Dedifferentiated amniotic fluid mesenchymal stem cell (primary cell): ENCODE data around the gene PACSIN2.
"Not testable (repeated sequence)": the region's sequence is repeated elsewhere in the genome, so short reads cannot be mapped to it uniquely, and the experiment has no call there.

Experiments used
- DNase-seq: peaks from one replicate; pipeline ENCODE4 v3.0.0-alpha.2; 2016; ENCODE audit errors: extremely low spot score

PACSIN2 gene

DNA sequence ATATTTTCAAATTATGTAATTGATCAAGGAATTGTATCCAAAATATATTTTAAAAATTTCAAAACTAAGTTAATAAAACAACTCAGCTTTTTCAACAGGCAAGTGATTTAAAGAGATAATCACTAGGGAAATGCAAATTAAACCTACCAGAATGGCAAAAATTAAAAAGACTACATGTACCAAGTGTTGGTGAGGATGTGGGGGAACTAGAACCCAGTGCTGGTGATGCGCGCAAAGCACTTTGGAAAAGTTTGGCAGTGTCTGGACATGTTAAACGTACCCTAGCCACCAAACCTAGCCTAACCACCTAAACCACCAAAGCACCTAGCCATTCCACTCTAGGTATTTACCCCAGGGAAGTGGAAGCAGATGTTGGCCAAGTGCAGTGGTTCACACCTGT, 22.9 kb downstream of the PACSIN2 start:
- DNase-seq = no peak

DNA sequence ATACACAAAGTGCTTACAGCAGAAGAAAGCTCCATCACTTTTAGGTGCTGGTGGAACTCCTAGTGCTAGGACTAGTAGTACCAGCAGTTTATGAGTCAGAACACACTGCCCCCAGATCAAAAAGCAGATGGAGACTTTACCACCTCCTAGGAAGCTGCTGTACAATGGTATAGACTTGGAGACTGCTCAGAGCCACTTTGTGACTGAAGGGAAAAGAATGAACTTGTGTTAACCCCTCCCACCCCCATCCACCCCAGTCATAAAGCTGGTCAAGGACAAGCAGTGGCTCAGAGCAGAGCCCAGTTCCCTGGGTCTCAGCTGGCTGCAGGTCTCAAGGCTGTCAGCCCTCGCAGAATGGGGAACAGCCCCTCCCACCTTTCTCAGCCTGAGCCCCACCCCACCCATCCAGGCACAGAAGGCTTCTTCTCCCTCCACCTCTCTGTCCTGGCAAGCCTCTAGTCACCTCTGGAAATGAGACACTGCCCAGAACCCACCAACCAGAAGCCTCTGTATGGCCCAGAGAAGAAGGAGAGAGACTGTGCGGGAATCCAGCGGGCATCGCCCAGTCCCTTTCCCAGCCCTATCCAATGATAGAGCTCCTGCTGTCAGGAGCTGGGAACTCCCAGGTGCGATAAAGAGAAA, 23.8 kb downstream of the PACSIN2 start:
- DNase-seq = no peak

DNA sequence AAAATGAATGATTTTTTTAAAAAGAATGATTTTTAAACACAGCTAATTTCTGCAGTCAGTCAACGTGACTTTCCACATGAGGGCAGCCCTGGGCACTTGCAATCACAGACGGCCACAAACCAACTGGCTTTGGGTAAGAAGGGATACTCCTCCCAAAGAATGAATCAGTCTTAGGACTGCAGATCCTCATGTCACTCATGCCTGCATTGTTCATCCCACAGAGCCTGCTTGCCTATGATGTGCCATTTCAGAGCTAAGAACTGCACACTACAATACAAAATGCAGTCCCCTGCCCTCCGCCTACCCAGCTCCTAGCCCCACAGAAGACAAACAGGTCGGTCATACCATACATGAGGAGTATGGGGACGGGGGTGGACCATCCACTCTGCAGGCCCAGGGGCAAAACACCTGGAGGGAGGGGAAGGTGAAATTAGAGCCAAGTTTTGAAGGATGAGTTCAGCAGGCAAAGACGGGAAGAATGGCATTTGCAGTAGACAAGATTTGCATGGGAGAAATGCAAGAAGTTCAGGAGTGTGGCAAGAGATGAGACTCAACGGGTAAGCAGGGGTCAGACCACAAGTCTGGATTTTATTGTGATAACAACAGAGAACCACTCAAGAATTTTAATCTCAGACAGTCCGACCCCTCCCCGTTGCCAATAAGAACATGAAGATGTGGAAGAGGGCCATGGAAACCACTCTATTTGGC, 24.7 kb downstream of the PACSIN2 start:
- DNase-seq = peak; percentile 87

DNA sequence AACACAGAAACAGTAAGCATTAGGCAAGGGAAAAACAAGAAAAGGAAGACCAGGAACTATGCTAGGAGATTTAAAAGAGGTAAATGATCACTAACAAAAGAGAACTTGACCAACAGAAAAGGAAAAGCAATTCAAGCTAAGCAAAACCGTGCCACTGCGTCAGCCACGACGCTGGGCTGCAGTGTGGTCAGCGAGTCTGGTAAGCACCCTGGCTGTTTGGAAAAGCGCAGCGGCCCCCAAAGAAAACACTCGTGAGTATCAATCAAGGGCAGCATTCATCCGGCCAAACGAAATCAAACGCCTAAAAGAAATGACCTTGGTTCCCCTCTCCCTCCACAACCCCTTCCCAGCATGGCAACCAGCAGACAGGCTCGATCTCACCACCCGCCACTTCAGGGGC, 28.8 kb downstream of the PACSIN2 start:
- no peak for DNase-seq

DNA sequence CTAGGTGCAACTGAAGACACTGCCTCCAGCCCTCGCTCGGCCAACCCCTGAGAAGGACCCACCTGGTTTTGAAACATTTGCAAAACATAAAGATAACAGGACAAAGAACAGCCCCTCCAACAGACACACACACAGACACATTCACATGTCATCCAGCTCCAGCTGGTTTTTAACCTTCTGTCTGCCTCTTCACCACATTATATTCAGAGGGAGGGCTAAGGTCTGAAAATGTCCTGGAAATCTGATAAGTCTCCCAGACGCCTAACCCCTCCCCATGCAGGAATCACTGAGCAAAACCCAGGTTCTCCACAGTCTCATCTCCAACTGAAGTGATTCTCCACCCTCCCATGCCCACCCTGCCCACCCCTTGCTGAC, 29.4 kb downstream of the PACSIN2 start:
- DNase-seq = no peak

DNA sequence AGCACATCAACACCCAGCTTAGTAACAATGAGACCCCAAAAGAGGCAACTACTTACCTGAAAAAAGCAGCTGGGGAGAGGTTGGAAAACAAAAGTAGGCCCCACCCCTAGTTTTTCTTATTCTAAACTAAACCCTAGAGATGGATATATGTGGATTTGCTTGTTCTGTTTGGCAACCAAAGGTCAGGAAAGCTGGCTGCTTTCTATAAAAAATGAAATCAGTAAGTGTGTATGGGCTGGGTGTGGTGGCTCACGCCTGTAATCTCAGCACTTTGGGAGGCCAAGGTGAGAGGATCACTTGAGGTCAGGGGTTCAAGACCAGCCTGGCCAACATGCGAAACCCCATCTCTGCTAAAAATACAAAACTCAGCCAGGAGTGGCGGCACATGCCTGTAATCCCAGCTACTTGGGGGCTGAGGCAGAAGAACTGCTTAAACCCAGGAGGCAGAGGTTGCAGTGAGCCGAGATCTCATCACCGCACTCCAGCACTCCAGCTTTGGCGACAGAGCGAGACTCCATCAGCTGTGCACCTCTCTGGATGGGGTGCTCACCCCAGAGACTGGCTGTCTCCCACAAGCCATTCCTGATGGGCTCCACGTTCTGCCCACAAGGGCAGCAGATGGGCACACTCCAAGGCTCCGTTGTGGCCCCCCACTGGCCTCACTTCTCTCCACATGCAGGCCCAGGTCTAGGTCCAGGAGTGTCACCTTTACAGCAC, 30.0 kb downstream of the PACSIN2 start:
- no peak for DNase-seq

DNA sequence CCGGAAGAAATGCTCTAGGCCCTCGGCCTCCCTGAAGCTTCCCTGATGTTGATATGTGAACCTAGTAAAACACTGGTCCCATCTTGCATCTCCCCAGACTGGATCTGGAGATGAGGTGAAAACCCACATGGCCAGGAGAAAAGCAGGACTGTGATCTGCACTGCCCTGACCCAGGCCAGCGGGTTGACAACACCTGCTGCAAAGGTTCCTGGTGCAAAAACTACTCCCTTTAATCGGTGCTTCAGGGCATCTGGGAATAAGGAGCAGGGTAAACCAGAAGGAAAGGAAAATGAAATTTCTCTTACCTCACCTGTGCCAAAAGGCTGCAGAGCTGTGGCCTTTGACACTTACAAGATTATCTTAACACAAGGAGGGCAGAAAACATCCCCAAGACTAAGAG, 30.6 kb downstream of the PACSIN2 start:
- no peak for DNase-seq

DNA sequence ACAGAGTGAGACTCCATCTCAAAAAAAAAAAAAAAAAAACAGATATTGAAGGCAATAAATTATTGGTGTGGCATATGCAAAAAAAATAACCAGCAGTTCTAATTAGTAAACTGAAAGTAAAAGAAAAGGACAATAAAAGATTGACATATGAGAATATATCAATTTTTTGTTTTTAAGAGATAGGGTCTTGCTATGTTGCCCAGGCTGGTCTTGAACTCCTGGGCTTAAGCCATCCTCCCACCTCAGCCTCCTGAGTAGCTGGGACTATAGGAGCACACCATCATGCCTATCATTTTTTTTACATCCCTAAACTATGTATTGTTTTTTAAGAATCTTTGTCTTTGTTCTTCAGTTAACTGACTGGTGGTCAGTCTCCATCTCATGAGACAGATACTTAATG, 31.5 kb downstream of the PACSIN2 start:
- no peak for DNase-seq

DNA sequence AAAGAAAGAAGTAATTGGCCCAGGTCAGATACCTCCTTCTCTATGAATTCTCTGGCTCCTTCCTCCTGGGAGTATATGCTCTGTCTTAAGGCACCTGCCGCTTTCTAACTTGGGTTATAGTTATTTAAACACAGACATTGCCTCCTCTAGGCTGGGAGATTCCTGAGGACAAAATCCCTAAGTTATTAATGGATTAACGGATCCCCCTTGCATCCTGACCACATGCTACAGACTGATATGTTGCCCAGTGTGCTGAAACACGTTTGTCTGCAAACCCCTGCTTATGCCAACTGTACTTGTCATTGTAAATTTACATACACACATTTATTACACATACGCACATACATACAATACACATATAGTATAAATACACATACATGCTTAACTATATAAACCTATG, 35.3 kb downstream of the PACSIN2 start:
- no peak for DNase-seq

DNA sequence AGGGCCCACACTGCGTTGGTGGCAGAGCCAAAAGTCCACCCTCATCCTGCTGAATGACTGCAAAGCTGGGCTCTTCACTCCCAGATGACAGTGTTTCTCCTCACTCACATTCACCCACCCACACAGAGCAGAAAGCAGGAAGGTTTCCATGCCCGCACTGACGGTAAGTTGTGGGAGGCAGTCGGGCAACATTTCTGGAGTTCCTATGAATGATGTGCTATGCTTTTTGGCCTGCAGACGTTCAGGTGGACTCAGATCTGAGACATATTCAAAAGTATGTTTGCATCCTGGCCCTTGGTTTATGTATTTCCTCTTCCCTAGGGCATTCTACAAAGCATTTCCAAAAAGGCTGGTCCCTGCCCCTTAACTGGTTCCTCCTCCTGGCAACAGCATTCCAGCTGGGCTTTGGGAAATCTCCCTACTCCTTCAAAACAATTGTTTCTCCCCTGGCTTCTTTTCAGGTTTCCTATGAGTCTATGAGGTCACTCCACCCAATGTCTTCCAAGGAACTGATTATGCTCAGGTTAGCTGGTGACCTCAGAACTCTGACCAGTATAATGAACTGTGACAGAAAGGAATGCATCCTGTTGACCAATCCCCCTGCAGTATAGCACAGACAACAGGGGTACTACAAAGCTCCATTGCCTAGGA, 36.4 kb downstream of the PACSIN2 start:
- peak; percentile 40 for DNase-seq

DNA sequence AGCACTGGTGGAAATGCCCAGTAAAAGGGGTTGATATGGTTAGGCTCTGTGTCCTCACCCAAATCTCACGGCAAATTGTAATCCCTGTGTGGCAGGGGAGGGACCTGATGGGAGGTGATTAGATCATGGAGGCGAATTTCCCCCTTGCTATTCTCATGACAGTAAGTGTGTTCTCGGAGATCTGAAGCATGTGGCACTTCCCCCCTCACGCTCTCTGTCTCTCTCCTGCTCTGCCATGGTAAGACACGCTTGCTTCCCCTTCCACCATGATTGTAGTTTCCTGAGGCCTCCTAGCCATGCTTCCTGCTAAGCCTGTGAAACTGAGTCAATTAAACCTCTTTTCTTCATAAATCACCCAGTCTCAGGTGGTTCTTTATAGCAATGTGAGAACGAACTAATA, 37.4 kb downstream of the PACSIN2 start:
- DNase-seq = no peak

DNA sequence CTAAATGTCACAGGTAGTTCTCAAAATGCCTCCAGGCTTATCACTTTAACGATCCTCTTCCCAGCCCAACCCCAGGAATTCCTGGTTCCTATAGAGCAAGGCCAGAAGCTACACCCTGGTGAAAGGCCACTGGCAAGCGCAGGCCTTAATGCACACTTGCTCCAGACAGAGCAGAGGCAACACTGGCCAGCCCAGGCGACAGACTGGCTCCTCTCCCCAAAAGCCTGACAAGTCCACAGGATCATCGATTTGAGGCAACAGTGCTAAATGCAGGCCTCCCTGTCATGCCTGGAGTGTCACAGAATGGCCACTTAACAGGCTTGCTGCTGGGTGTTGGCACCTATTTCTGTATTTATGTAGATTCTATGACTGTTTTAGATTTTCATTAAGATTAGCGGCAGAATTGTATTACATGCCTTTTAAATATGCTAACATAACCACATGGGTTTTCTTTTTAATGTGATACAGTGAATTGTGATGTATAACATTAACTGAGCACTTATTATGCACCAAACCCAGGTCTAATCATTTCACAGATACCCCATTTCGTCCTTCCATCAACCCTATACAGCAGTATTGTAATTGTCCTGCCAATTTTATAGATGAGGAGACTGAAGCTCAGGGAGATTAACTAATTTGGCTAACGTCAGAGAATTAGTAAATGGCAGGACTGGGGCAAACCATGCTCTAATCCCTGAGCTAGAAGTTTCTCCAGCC, 38.6 kb downstream of the PACSIN2 start:
- no peak for DNase-seq

DNA sequence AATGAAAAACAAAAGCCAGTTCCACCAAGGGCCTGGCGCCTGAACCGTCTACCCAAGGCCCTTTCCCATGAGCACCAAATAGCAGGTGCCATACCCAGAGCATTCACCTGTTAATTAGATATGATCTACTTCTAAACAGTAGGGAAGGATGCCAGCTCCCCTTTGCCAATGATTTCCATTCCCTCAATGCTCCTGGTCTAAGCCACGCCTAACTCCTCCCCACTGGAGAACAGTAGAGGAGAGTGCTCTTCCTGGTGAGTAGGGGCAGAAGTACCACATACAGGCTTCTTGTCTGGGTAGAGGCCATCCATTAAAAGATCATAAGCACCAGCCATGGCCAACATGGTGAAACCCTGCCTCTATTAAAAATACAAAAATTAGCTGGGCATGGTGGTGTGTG, 40.7 kb downstream of the PACSIN2 start:
- DNase-seq = no peak

DNA sequence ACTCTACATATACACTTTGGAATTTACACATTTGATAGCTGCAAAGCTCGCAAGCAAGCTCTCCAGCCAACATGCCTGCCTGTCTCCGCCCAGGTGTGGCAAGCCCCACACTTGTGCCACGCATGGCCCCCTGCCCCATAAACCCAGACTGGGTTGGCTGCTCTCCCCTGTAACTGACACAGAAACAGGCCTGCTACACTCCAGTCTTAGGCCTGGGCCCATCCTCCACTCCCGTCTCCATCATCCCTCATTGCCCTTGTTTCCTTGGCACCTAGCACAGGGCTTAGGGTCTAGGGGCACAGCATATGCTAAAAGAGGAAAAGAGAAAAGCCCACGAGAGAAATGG, 41.4 kb downstream of the PACSIN2 start:
- DNase-seq = no peak

DNA sequence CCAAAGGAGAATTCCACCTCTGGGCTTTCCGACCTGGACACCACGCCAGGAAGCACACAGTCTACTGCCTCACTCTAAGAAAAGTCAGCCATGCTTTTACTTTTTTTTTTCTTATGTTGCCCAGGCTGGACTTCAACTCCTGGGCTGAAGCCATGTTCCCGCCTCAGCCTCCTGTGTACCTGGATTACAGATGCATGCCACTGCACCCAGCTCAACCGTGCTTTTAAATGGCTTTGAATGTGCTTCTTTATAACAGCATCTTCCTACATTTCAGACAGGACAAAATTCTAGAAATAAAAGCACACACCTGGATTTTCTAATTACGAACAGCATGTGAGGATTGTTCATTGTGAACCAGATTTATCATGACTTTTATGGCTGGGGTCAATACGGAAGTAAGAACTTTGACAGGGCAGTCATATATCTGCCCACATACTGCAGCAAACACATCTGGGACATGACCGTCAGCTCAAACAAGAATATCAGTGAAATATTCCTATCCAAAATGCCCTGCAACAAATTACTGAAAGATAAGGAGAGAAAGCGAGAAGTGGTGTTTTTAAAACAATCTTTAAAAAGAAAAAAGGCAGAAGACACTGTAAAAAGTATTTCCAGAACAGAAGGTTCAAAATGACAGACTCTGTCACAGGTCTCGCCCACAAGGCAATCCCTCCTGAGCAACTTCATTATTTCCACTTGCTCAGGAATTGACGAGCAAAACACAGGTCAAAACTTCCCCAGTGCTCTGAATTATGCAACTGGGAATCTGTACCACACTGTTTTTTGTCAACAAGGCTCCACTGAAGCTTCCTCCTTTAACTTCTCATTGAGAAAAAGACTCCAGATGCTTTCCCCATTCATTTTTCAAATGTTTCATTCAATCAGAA, 42.1 kb downstream of the PACSIN2 start:
- no peak for DNase-seq

DNA sequence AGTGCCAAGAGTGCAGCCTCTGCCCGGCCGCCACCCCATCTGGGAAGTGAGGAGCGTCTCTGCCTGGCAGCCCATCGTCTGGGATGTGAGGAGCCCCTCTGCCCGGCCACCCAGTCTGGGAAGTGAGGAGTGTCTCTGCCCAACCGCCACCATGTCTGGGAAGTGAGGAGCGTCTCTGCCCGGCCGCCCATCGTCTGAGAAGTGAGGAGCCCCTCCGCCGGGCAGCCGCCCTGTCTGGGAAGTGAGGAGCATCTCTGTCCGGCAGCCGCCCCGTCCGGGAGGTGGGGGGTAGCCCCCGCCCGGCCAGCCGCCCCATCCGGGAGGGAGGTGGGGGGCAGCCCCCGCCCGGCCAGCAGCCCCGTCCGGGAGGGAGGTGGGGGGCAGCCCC, 43.5 kb downstream of the PACSIN2 start:
- DNase-seq = not testable (repeated sequence)

DNA sequence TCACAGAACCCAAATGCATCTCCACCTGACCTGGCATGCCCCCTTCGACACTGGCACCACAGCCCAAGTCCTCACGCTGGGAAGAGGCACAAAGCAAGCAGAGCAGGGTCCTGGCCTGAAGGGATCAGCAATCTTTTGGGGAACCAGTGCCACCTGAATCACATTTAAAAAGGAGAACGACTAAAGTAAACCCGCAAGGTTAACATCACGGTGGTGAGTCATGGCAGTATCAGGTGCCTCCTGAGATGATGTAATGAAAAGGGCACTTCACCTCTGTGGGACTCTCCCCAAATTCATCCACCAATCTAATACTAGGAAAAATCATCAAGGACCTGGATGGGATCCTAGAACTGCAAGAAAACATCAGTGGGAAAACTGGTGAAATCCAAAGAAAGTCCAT, 44.9 kb downstream of the PACSIN2 start:
- DNase-seq = no peak

DNA sequence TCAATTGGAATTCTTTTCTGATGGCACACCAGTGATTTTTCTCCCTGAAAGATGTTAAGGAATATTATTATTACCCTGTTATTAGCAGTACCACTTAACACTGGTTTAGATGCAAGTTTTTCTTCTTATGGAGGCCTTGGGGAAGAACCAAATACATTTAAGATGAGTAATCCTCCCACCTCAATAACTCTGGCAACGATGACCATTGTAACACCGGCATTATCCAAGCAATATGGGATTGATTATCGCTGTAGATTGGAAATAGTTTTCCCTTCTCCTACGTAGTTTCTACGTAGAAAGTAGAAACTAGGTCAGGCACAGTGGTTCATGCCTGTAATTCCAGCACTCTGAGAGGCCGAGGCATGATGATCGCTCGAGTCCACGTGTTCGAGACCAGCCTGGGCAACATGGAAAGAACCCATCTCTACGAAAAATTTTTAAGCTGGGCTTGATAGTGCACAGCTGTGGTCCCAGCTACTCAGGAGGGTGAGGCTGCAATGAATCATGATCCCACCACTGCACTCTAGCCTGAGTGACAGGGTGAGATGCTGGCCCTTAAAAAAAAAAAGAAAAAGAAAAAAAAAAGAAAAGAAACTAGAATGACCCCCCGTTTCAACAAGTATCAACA, 45.5 kb downstream of the PACSIN2 start:
- DNase-seq = peak; percentile 58

DNA sequence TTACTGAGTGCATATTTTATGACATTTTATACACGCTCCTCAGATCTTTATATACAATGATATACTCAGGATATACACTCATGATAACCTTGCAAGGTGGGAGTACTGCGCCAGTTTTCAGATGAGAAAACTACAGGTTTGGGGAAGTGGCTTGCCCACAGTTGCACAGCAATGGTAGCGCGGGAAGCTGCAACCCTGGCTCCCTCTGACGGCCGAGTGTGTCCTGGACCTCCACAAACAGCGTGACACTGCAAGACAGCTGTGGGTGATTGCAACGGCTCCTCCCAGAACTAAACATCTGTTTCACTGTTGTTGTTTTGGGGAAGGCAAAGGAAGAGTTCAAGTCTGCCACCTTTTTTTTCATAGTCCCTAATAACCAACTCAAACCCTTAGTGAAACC, 47.0 kb downstream of the PACSIN2 start:
- no peak for DNase-seq

DNA sequence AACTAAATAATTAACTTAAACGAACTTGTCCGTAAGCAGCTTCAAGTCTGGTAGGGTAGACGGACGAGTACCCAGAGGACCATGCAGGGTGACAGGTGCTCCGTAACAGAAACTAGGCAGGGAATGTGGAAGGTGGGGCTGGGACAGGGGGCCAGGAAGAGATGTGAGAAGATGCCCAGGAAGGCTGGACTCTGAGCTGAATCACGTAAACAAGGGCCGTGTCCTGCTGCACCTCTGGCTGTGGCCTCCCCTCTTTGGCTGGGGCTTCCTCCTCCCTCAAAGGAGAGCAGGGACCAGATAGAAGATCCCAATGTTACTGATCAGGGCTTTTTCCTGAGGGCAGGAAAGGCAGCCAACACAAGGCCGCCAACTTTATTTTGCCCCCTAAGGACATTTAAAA, 47.9 kb downstream of the PACSIN2 start:
- DNase-seq = no peak

DNA sequence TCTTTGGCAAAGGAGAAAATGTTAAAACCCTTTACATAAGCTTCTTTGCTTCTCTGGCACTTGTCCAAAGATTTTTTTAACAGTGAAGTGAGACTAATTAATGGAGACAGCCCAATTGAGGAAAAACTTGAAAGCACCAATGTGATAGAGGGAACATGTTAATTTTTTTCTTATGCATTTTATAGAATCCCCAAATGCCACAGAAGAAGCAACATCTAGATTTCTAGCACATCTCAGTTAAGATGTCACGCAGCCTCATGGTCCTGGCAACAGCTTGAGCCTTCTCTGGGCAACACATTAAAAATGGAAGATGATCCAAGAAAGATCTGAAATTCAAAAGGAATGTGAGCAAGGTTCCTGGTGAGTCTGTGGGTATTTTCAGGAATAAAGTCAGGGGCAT, 48.5 kb downstream of the PACSIN2 start:
- DNase-seq = no peak
